DND-41 (cell line): ENCODE data around the gene FGFBP2.

ENCODE experiments used
- ATAC-seq: fragments of 200-7000 bp; cut with Tn5 transposase; 3 replicates; pipeline ENCODE4 v1.9.1; 2021; ENCODE audit warnings: low read depth; ENCODE audit not compliant: insufficient read depth
- DNase-seq: peaks from one replicate; pipeline ENCODE4 v3.0.0-alpha.2; 2020
- H2AFZ ChIP-seq: 2 replicates; pipeline ENCODE4 v1.6.0; 2012; ENCODE audit warnings: low read depth, low read length
- H3K27ac ChIP-seq: 2 replicates; pipeline ENCODE4 v1.5.1; 2012; ENCODE audit warnings: low read length, inconsistent platforms
- H3K27me3 ChIP-seq: fragments of 200-600 bp; sonication (generic); 2 replicates; pipeline ENCODE4 v1.6.0; 2012; ENCODE audit warnings: low read length, mild to moderate bottlenecking, inconsistent platforms; ENCODE audit not compliant: insufficient read depth, poor library complexity
- H3K36me3 ChIP-seq: 2 replicates; pipeline ENCODE4 v1.5.1; 2012; ENCODE audit warnings: low read length, inconsistent platforms; ENCODE audit not compliant: insufficient read depth
- H3K4me1 ChIP-seq: 2 replicates; pipeline ENCODE4 v1.5.1; 2012; ENCODE audit warnings: mild to moderate bottlenecking, low read length; ENCODE audit not compliant: insufficient read depth
- H3K4me2 ChIP-seq: 2 replicates; pipeline ENCODE4 v1.6.0; 2012; ENCODE audit warnings: mild to moderate bottlenecking, moderate library complexity, low read length, inconsistent platforms; ENCODE audit not compliant: insufficient read depth
- H3K4me3 ChIP-seq, 2 experiments: fragments of 200-600 bp in 1 of 2; shearing (Covaris generic) in 1 of 2; 2 replicates each; pipeline ENCODE4 v1.5.1; 2012 to 2016; ENCODE audit warnings: inconsistent platforms in 2 of 2, low read length in 2 of 2, mild to moderate bottlenecking in 2 of 2, low read depth in 1 of 2, moderate library complexity in 1 of 2
- H3K79me2 ChIP-seq: 2 replicates; pipeline ENCODE4 v1.6.0; 2012; ENCODE audit warnings: low read length, inconsistent platforms; ENCODE audit not compliant: insufficient read depth
- H3K9ac ChIP-seq: 2 replicates; pipeline ENCODE4 v1.6.0; 2012; ENCODE audit warnings: low read depth, mild to moderate bottlenecking, inconsistent platforms, low read length, moderate library complexity
- H3K9me3 ChIP-seq: 2 replicates; pipeline ENCODE4 v1.5.1; 2012; ENCODE audit warnings: low read length, moderate library complexity, mild to moderate bottlenecking, inconsistent platforms; ENCODE audit not compliant: insufficient read depth, severe bottlenecking
- H4K20me1 ChIP-seq: 2 replicates; pipeline ENCODE4 v1.6.0; 2012; ENCODE audit warnings: low read length; ENCODE audit not compliant: insufficient read depth
- CTCF ChIP-seq: IDR thresholded peaks from 2 replicates; pipeline ENCODE4 v1.5.1; 2012; ENCODE audit warnings: borderline replicate concordance, low read length, moderate library complexity, mild to moderate bottlenecking; ENCODE audit not compliant: poor library complexity, severe bottlenecking; ENCODE audit errors: extremely low read depth
- EZH2 ChIP-seq: IDR thresholded peaks from 3 replicates; pipeline ENCODE4 v1.6.1; 2012; ENCODE audit warnings: borderline replicate concordance, low read depth, mild to moderate bottlenecking, moderate library complexity, low read length, inconsistent platforms; ENCODE audit not compliant: severe bottlenecking

FGFBP2 gene

GRCh38 chr4:15956179-15956850, 6.7 kb downstream of the FGFBP2 start:
- no peaks in the 10 kb centered on the region for H3K4me1 ChIP-seq

GRCh38 chr4:15955670-15956069, 7.3 kb downstream of the FGFBP2 start:
- Histone ChIP-seq H3K9me3 (peaks cover 4% of the 10 kb centered on the region), H3K27me3 (peaks cover 1% of the 10 kb centered on the region), H3K27ac (no peak overlapping the region), H3K4me3 (no peak overlapping the region), H4K20me1 (no peaks in the 10 kb centered on the region), H2AFZ (no peak overlapping the region), H3K36me3 (no peaks in the 10 kb centered on the region), H3K9ac (no peak overlapping the region), H3K4me1 (no peaks in the 10 kb centered on the region), H3K4me2 (no peak overlapping the region), H3K79me2 (no peaks in the 10 kb centered on the region)
- no peak for DNase-seq
- TF ChIP-seq EZH2 (no peak), CTCF (peak; percentile 21)
- no peak for ATAC-seq

More at GRCh38 chr4:15956179-15956850, 6.7 kb downstream of the FGFBP2 start:
- ATAC-seq (peak; percentile 91), DNase-seq (peak; percentile 78)
- Histone ChIP-seq H3K9ac (no peak overlapping the region), H2AFZ (no peak overlapping the region), H3K9me3 (peaks cover 4% of the 10 kb centered on the region), H3K36me3 (no peaks in the 10 kb centered on the region), H3K27me3 (peaks cover 5% of the 10 kb centered on the region), H3K4me3 (no peak overlapping the region), H3K27ac (no peak overlapping the region), H4K20me1 (no peaks in the 10 kb centered on the region), H3K4me2 (no peak overlapping the region), H3K79me2 (no peaks in the 10 kb centered on the region)
- no peak for TF ChIP-seq EZH2
- peak; percentile 94 for TF ChIP-seq CTCF

GRCh38 chr4:15953625-15954024, 9.3 kb downstream of the FGFBP2 start:
- Histone ChIP-seq H3K79me2 (no peaks in the 10 kb centered on the region), H4K20me1 (no peaks in the 10 kb centered on the region), H3K9ac (no peak overlapping the region), H3K36me3 (no peaks in the 10 kb centered on the region), H3K4me3 (no peak overlapping the region), H3K9me3 (peaks cover 4% of the 10 kb centered on the region), H3K27ac (no peak overlapping the region), H3K4me1 (no peaks in the 10 kb centered on the region), H2AFZ (no peak overlapping the region), H3K4me2 (no peak overlapping the region), H3K27me3 (no peaks in the 10 kb centered on the region)
- ATAC-seq (no peak), DNase-seq (no peak)
- TF ChIP-seq EZH2 (no peak), CTCF (no peak)

GRCh38 chr4:15951781-15952180, 11.2 kb downstream of the FGFBP2 start:
- no peak overlapping the region for H3K4me2 ChIP-seq
- no peak overlapping the region for H3K4me3 ChIP-seq
- peaks cover 4% of the 10 kb centered on the region for H3K9me3 ChIP-seq
- no peak overlapping the region for H3K27ac ChIP-seq
- no peaks in the 10 kb centered on the region for H3K27me3 ChIP-seq
- no peaks in the 10 kb centered on the region for H3K79me2 ChIP-seq
- ATAC-seq (no peak), DNase-seq (no peak)
- no peak overlapping the region for H3K9ac ChIP-seq
- TF ChIP-seq CTCF (no peak), EZH2 (no peak)
- no peaks in the 10 kb centered on the region for H4K20me1 ChIP-seq
- no peaks in the 10 kb centered on the region for H3K4me1 ChIP-seq
- H3K36me3 ChIP-seq, result no peaks in the 10 kb centered on the region
- H2AFZ ChIP-seq, result no peak overlapping the region
